Activated CD8-positive, alpha-beta T cell treated with anti-CD3 and anti-CD28 coated beads for 36 hours (primary cell): ENCODE results near the gene C16orf74. TPM values are rescaled to one million over a fixed set of nuclear protein-coding genes. Genes with fewer than 3 reads are reported as not detected.

Source experiments
- ATAC-seq: fragments of 200-7000 bp; cut with Tn5 transposase; one replicate; pipeline ENCODE4 v1.10.0; 2021; ENCODE audit warnings: mild to moderate bottlenecking, moderate library complexity
- CTCF ChIA-PET: fragments of 350-600 bp; sonication (Branson Sonifier 250); formaldehyde crosslinking; loops from one replicate; lab custom pipeline; 2021; ENCODE audit warnings: antibody characterized with exemption; lab: Charles Lee
- POLR2A ChIA-PET: fragments of 350-600 bp; sonication (Branson Sonifier 250); formaldehyde crosslinking; loops from one replicate; lab custom pipeline; 2021; ENCODE audit warnings: antibody characterized with exemption; lab: Charles Lee
- DNase-seq: peaks from one replicate; pipeline ENCODE4 v3.0.0-alpha.2; 2020
- H3K27ac Mint-ChIP-seq: one replicate; pipeline ENCODE4 v1.8.0; 2021; ENCODE audit warnings: mild to moderate bottlenecking, mixed read lengths
- H3K27me3 Mint-ChIP-seq: one replicate; pipeline ENCODE4 v1.8.0; 2021; ENCODE audit warnings: mixed read lengths
- H3K36me3 Mint-ChIP-seq: one replicate; pipeline ENCODE4 v1.8.0; 2021; ENCODE audit warnings: low read depth, mixed read lengths
- H3K4me1 Mint-ChIP-seq: one replicate; pipeline ENCODE4 v1.8.0; 2021; ENCODE audit warnings: low read depth, mixed read lengths
- H3K4me3 Mint-ChIP-seq: one replicate; pipeline ENCODE4 v1.8.0; 2021; ENCODE audit warnings: mild to moderate bottlenecking, moderate library complexity, mixed read lengths
- H3K9me3 Mint-ChIP-seq: one replicate; pipeline ENCODE4 v1.8.0; 2021; ENCODE audit warnings: mixed read lengths
- CTCF ChIP-seq: fragments of 200-600 bp; IDR thresholded peaks from one replicate; pipeline ENCODE4 v1.8.0; 2022; ENCODE audit warnings: antibody characterized with exemption, mild to moderate bottlenecking
- intact Hi-C: fragments of 100-400 bp; cut with micrococcal nuclease; formaldehyde crosslinking; loops from one replicate; pipeline ENCODE4 v1.10.0; 2022
- total RNA-seq, 2 experiments: library from RNA; stranded (reverse); gene quantifications; one replicate each; pipeline ENCODE4 v1.2.3, GENCODE V29; 2021

Gene C16orf74
- total RNA-seq, 2 experiments from 2014 or later = 1.1 to 1.4 TPM

DNA sequence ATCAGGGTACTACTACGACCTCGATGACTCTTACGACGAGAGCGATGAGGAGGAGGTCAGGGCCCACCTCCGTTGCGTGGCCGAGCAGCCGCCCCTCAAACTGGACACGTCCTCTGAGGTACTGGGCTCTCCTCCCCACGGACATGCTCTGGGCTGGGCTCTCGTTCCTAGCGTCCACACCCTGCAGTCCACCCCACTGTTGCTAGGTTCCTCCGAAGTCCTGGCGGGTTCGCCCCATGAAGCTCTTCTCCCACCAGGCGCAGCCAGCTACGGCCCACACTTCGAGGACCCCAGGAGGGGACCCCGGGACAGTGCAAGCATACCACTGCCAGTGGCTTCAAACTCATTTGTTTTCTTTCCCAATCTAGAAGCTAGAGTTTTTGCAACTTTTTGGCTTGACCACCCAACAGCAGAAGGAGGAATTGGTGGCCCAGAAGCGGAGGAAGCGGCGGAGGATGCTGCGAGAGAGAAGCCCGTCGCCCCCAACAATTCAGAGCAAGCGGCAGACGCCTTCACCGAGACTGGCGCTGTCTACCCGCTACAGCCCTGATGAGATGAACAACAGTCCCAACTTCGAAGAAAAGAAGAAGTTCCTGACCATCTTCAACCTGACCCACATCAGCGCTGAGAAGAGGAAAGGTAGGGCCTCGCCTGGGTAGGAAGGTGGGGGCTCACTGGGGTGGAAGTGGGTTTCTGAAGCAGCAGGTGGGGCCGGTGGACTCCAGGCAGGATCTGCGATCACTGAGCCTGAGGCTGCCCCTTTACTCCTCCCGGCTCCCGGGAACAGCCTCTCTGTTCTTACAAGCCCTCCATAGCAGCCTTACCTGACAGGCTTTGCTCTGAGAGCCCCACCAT, 87.7 kb downstream of the C16orf74 start:
- ChIA-PET CTCF (interaction anchor here (8.2 kb wide), 1 partner anchor 55 kb away, joined by 84 read pairs; no protein-coding TSS in a partner anchor), POLR2A (interaction anchor here (1.4 kb wide), 1 partner anchor 9 kb away, joined by 3 read pairs; no protein-coding TSS in a partner anchor)
- peaks cover 22% of the 10 kb centered on the region for H3K36me3 Mint-ChIP-seq
- H3K27me3 Mint-ChIP-seq = no peaks in the 10 kb centered on the region
- no peak for DNase-seq
- no peak for ATAC-seq
- no peak overlapping the region for H3K4me3 Mint-ChIP-seq
- no peaks in the 10 kb centered on the region for H3K4me1 Mint-ChIP-seq
- intact Hi-C loops = no loop called here
- TF ChIP-seq CTCF = no peak
- H3K9me3 Mint-ChIP-seq = no peaks in the 10 kb centered on the region
- no peak overlapping the region for H3K27ac Mint-ChIP-seq

GRCh38 chr16:85662482-85662812, 88.4 kb downstream of the C16orf74 start:
- ATAC-seq = no peak
- ChIA-PET POLR2A (interaction anchor here (1.4 kb wide), 1 partner anchor 10 kb away, joined by 3 read pairs; no protein-coding TSS in a partner anchor), CTCF (interaction anchor here (8.2 kb wide), 1 partner anchor 56 kb away, joined by 84 read pairs; no protein-coding TSS in a partner anchor)
- Mint-ChIP-seq H3K4me3 (no peak overlapping the region), H3K27ac (no peak overlapping the region), H3K4me1 (no peaks in the 10 kb centered on the region), H3K9me3 (no peaks in the 10 kb centered on the region), H3K36me3 (peaks cover 22% of the 10 kb centered on the region), H3K27me3 (no peaks in the 10 kb centered on the region)
- intact Hi-C loops = no loop called here
- no peak for TF ChIP-seq CTCF
- no peak for DNase-seq

- Mint-ChIP-seq H3K4me1 (no peaks in the 10 kb centered on the region), H3K4me3 (no peak overlapping the region), H3K36me3 (peaks cover 26% of the 10 kb centered on the region), H3K9me3 (no peaks in the 10 kb centered on the region), H3K27me3 (no peaks in the 10 kb centered on the region), H3K27ac (no peak overlapping the region)
- no peak for TF ChIP-seq CTCF
- ATAC-seq (no peak), DNase-seq (no peak)
- POLR2A ChIA-PET = interaction anchor here (1.4 kb wide), 1 partner anchor 10 kb away, joined by 3 read pairs; no protein-coding TSS in a partner anchor
- CTCF ChIA-PET = interaction anchor here (8.2 kb wide), 1 partner anchor 56 kb away, joined by 84 read pairs; no protein-coding TSS in a partner anchor
- intact Hi-C loops = no loop called here
These were observed 89.0 kb downstream of the C16orf74 start for GRCh38 chr16:85661740-85662481.

- ChIA-PET CTCF (interaction anchor here (0.7 to 8.2 kb wide), 4 partner anchors 14 to 232 kb away, joined by 3 to 84 read pairs (median 14); no protein-coding TSS in a partner anchor), POLR2A (interaction anchor here (1.4 kb wide), 1 partner anchor 11 kb away, joined by 3 read pairs; no protein-coding TSS in a partner anchor)
- Mint-ChIP-seq H3K4me1 (no peaks in the 10 kb centered on the region), H3K36me3 (peaks cover 26% of the 10 kb centered on the region), H3K27ac (no peak overlapping the region), H3K9me3 (no peaks in the 10 kb centered on the region), H3K27me3 (no peaks in the 10 kb centered on the region), H3K4me3 (no peak overlapping the region)
- DNase-seq (no peak), ATAC-seq (no peak)
- TF ChIP-seq CTCF = no peak
- intact Hi-C loops = no loop called here
These were observed 89.8 kb downstream of the C16orf74 start for GRCh38 chr16:85660843-85661739.
